H1 (cell line): ENCODE data around the gene ZNF608. TPM values are rescaled to one million over a fixed set of nuclear protein-coding genes. Genes with fewer than 3 reads are reported as not detected.

Source experiments
- CTCF ChIA-PET: fragments of 300-600 bp; sonication (Branson Sonifier 250); formaldehyde crosslinking; loops from one replicate; lab custom pipeline; 2021; ENCODE audit not compliant: partially characterized antibody; lab: Charles Lee
- POLR2A ChIA-PET: fragments of 300-600 bp; sonication (Branson Sonifier 250); formaldehyde crosslinking; loops from one replicate; lab custom pipeline; 2021; ENCODE audit warnings: inconsistent platforms; ENCODE audit not compliant: partially characterized antibody; lab: Charles Lee
- DNase-seq, 2 experiments: peaks; one replicate each; pipeline versions ENCODE4 v3.0.0 to v3.0.0-alpha.2; 2010 to 2022; ENCODE audit warnings: low spot score in 2 of 2, low read depth in 1 of 2, mixed read lengths in 1 of 2
- FAIRE-seq: peaks from 2 replicates; lab custom pipeline; 2011; peaks lifted over from hg19 to GRCh38; lab: Jason Lieb, UNC
- H2AFZ ChIP-seq: 2 replicates; pipeline ENCODE4 v1.8.1; 2012; ENCODE audit warnings: low read length, inconsistent platforms
- H2AK5ac ChIP-seq: 2 replicates; pipeline ENCODE4 v1.6.1; 2013; ENCODE audit warnings: low read depth, low read length
- H2BK120ac ChIP-seq: replicated peaks from 2 replicates; pipeline ENCODE3; 2013; ENCODE audit warnings: low read depth, low read length, inconsistent platforms
- H2BK12ac ChIP-seq: 2 replicates; pipeline ENCODE4 v1.6.1; 2013; ENCODE audit warnings: low read depth, low read length
- H2BK15ac ChIP-seq: 2 replicates; pipeline ENCODE4 v1.6.1; 2013; ENCODE audit warnings: low read length
- H2BK20ac ChIP-seq: 2 replicates; pipeline ENCODE4 v1.6.1; 2013; ENCODE audit warnings: low read length
- H2BK5ac ChIP-seq: 2 replicates; pipeline ENCODE4 v1.6.1; 2013; ENCODE audit warnings: low read depth, low read length
- H3K14ac ChIP-seq: 2 replicates; pipeline ENCODE4 v1.6.1; 2013; ENCODE audit warnings: inconsistent platforms; ENCODE audit not compliant: insufficient read length
- H3K18ac ChIP-seq: 2 replicates; pipeline ENCODE4 v1.6.1; 2013; ENCODE audit warnings: low read length; ENCODE audit errors: extremely low read depth
- H3K23ac ChIP-seq: 2 replicates; pipeline ENCODE4 v1.6.1; 2013; ENCODE audit warnings: inconsistent platforms; ENCODE audit not compliant: insufficient read length
- H3K23me2 ChIP-seq: 2 replicates; pipeline ENCODE4 v1.6.1; 2013; ENCODE audit warnings: low read depth, low read length
- H3K27ac ChIP-seq: 2 replicates; pipeline ENCODE4 v1.6.1; 2011; ENCODE audit warnings: low read depth, low read length, inconsistent platforms
- H3K27me3 ChIP-seq, 4 experiments: replicated peaks in 1 of 4; 1 replicate in 1 of 4; 2 replicates in 3 of 4; pipeline versions ENCODE4 v1.6.1 to v1.8.1; 2011 to 2013; ENCODE audit warnings: low read length in 3 of 4, mild to moderate bottlenecking in 3 of 4, inconsistent platforms in 2 of 4, mixed read lengths in 2 of 4, moderate library complexity in 1 of 4; ENCODE audit not compliant: control insufficient read depth in 3 of 4, insufficient read depth in 3 of 4; ENCODE audit errors: extremely low read depth in 1 of 4
- H3K36me3 ChIP-seq, 4 experiments: 2 replicates each; pipeline versions ENCODE4 v1.6.1 to v1.8.1; 2011 to 2013; ENCODE audit warnings: mild to moderate bottlenecking in 4 of 4, low read length in 3 of 4, moderate library complexity in 2 of 4, control low read depth in 1 of 4, inconsistent platforms in 1 of 4; ENCODE audit not compliant: insufficient read depth in 4 of 4, control insufficient read depth in 2 of 4
- H3K4ac ChIP-seq: replicated peaks from 2 replicates; pipeline ENCODE3; 2013; ENCODE audit warnings: low read length, low read depth, mixed read lengths, inconsistent platforms; ENCODE audit not compliant: insufficient read length
- H3K4me1 ChIP-seq, 4 experiments: replicated peaks in 1 of 4; 1 replicate in 1 of 4; 2 replicates in 3 of 4; pipeline versions ENCODE4 v1.6.1 to v1.8.1; 2011 to 2013; ENCODE audit warnings: low read length in 3 of 4, inconsistent platforms in 2 of 4, mixed read lengths in 1 of 4; ENCODE audit not compliant: insufficient read depth in 4 of 4, control insufficient read depth in 3 of 4
- H3K4me2 ChIP-seq, 2 experiments: 2 replicates each; pipeline versions ENCODE4 v1.6.1 to v1.8.1; 2011 to 2013; ENCODE audit warnings: low read depth in 2 of 2, low read length in 2 of 2, control low read depth in 1 of 2, inconsistent platforms in 1 of 2, mild to moderate bottlenecking in 1 of 2; ENCODE audit not compliant: insufficient read depth in 1 of 2
- H3K4me3 ChIP-seq, 4 experiments: fragments of 200-600, 300-600 bp in 1 of 4; sonication (generic), shearing (Covaris generic), sonication (Bioruptor Twin) in 1 of 4; 2 replicates each; pipeline versions ENCODE4 v1.5.1 to v1.8.1; 2011 to 2016; ENCODE audit warnings: low read length in 4 of 4, low read depth in 3 of 4, control low read depth in 2 of 4, inconsistent platforms in 2 of 4, mild to moderate bottlenecking in 2 of 4, mixed read lengths in 1 of 4, moderate library complexity in 1 of 4; ENCODE audit not compliant: insufficient read depth in 2 of 4; ENCODE audit errors: extremely low read depth in 1 of 4
- H3K56ac ChIP-seq: replicated peaks from 2 replicates; pipeline ENCODE3; 2013; ENCODE audit warnings: low read depth, mild to moderate bottlenecking, mixed read lengths, low read length, inconsistent platforms; ENCODE audit not compliant: insufficient read length
- H3K79me1 ChIP-seq: 2 replicates; pipeline ENCODE4 v1.6.1; 2013; ENCODE audit warnings: low read depth, low read length, control low read depth
- H3K79me2 ChIP-seq, 2 experiments: 2 replicates each; pipeline versions ENCODE4 v1.6.1 to v1.8.1; 2012 to 2013; ENCODE audit warnings: low read length in 2 of 2, mild to moderate bottlenecking in 2 of 2, inconsistent platforms in 1 of 2; ENCODE audit not compliant: insufficient read depth in 2 of 2, control insufficient read depth in 1 of 2
- H3K9ac ChIP-seq, 4 experiments: replicated peaks in 1 of 4; 1 replicate in 1 of 4; 2 replicates in 3 of 4; pipeline versions ENCODE4 v1.6.1 to v1.8.1; 2011 to 2013; ENCODE audit warnings: low read depth in 3 of 4, low read length in 3 of 4, control low read depth in 2 of 4, mild to moderate bottlenecking in 2 of 4, moderate library complexity in 2 of 4, inconsistent platforms in 1 of 4; ENCODE audit errors: extremely low read depth in 1 of 4
- H3K9me3 ChIP-seq, 2 experiments: 2 replicates each; pipeline versions ENCODE4 v1.6.1 to v1.8.1; 2012 to 2013; ENCODE audit warnings: mild to moderate bottlenecking in 2 of 2, moderate library complexity in 2 of 2, control low read depth in 1 of 2, inconsistent platforms in 1 of 2, low read depth in 1 of 2, low read length in 1 of 2, mixed read lengths in 1 of 2; ENCODE audit not compliant: insufficient read depth in 2 of 2
- H4K20me1 ChIP-seq, 2 experiments: replicated peaks in 1 of 2; 2 replicates each; pipeline versions ENCODE3 to v1.8.1; 2011 to 2013; ENCODE audit warnings: inconsistent platforms in 2 of 2, low read length in 2 of 2, mild to moderate bottlenecking in 1 of 2; ENCODE audit not compliant: insufficient read depth in 2 of 2, control insufficient read depth in 1 of 2
- H4K5ac ChIP-seq: 2 replicates; pipeline ENCODE4 v1.6.1; 2013; ENCODE audit warnings: low read length, low read depth, mixed read lengths, inconsistent platforms; ENCODE audit not compliant: insufficient read length
- H4K8ac ChIP-seq: 2 replicates; pipeline ENCODE4 v1.8.0; 2013; ENCODE audit warnings: mild to moderate bottlenecking, moderate library complexity, low read length, inconsistent platforms; ENCODE audit not compliant: insufficient read depth; ENCODE audit errors: extremely low read depth
- H4K91ac ChIP-seq: replicated peaks from 2 replicates; pipeline ENCODE3; 2013; ENCODE audit warnings: low read length, mixed read lengths, inconsistent platforms; ENCODE audit not compliant: insufficient read length
- ASH2L ChIP-seq: fragments of 200-600, 300-600 bp; sonication (generic); IDR thresholded peaks from one replicate; pipeline ENCODE4 v1.7.1; 2017; ENCODE audit warnings: low read length
- ATF2 ChIP-seq: IDR thresholded peaks from 2 replicates; pipeline ENCODE4 v1.6.1; 2012; ENCODE audit warnings: low read length, inconsistent platforms
- CBX8 ChIP-seq: fragments of 300-800, 300-1000 bp; sonication (generic); IDR thresholded peaks from 2 replicates; pipeline ENCODE4 v1.7.1; 2016; ENCODE audit warnings: low read depth, low read length, borderline replicate concordance
- CTCF ChIP-seq, 3 experiments: IDR thresholded peaks; 1 replicate in 2 of 3; 2 replicates in 1 of 3; pipeline versions ENCODE4 v1.5.1 to v1.6.1; 2011; ENCODE audit warnings: low read length in 3 of 3, mild to moderate bottlenecking in 3 of 3, inconsistent platforms in 2 of 3, low read depth in 1 of 3, moderate library complexity in 1 of 3; ENCODE audit not compliant: insufficient read depth in 1 of 3; ENCODE audit errors: control extremely low read depth in 1 of 3
- KDM4A ChIP-seq: IDR thresholded peaks from one replicate; pipeline ENCODE4 v1.7.1; 2012; ENCODE audit warnings: low read depth, mild to moderate bottlenecking, moderate library complexity, low read length, inconsistent platforms; ENCODE audit not compliant: severe bottlenecking
- WGBS, 2 experiments: shearing (Covaris generic) in 1 of 2; methylation state at CpG; one replicate each; pipeline versions ENCODE4 v1.1.6 to v1.1.7; 2013 to 2015; ENCODE audit warnings: low lambda C conversion rate in 2 of 2, mixed read lengths in 2 of 2, inconsistent platforms in 1 of 2, low coverage in 1 of 2, missing lambda C conversion rate in 1 of 2; ENCODE audit not compliant: insufficient replicate concordance in 2 of 2, insufficient coverage in 1 of 2, insufficient read length in 1 of 2; ENCODE audit errors: extremely low coverage in 1 of 2, missing lambda C conversion rate in 1 of 2; 5-methylcytosine and 5-hydroxymethylcytosine counted together
- polyA plus RNA-seq, 7 experiments: library from polyadenylated mRNA; depleted of rRNA in 3 of 7; stranded (reverse) in 5 of 7; unstranded in 2 of 7; fragments of >200 nt in 5 of 7; fragments of 200-250 nt in 2 of 7; gene quantifications; 1 replicate in 5 of 7; 2 replicates in 1 of 7; 4 replicates in 1 of 7; pipeline versions ENCODE4 v1.2.1 to v1.2.3, GENCODE V29; 2011 to 2013; ENCODE audit warnings: missing spikeins in 2 of 7, mixed read lengths in 2 of 7
- total RNA-seq: library from RNA; stranded (reverse); fragmentation: NEBNext Ultra II Directional; extraction: Animal tissue kit (Norgen Biotek cat#: 25700); gene quantifications from 2 replicates; pipeline ENCODE4 v1.2.1, GENCODE V29; 2021

ZNF608 gene
- total and polyA plus RNA-seq, 2 of the 8 experiments (the other 6 are each of a cell fraction or from before 2014, with no cell fraction given), result 17.2 to 40.8 TPM

DNA sequence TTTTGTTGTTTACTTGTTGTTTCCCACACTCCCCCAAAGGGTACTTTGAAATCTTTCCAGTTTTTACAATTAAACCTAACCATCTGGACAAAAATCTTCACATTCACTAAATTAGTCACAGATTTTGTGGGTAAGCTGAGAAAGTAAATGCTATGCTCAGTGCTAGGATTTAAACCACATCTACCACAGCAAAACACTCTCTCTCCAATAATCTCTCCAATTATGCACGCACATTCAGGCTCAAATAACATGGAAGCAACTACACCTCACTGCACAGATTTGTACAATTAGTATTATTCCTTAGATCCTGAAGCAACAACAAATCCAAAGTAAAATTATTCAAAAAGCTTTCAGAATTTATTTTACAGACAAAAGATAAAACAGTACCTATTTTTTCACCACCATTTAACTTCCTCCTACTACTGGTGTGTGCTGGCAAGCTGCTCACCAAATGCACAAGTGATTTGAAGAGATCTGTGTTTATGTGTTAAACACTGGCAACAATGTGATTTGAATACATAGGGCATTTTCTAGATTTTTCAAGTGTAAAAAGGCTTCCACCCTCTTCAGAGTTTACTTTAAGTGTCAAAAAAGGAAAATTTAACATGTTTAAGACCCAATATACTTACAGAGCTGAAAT, 16.6 kb downstream of the ZNF608 start:
- 92% methylated on average over 1 of the region's 1 CpG; no CpG with 5 or more reads in 1 of the 2 experiments for WGBS, 2 experiments
- Histone ChIP-seq H3K79me2 (peaks cover 18 to 100% of the 10 kb centered on the region in 2 experiments), H3K79me1 (peaks cover 4% of the 10 kb centered on the region; the same call in 1 of the 2 replicates), H3K9me3 (no peaks in the 10 kb centered on the region), H3K18ac (no peak overlapping the region), H3K23ac (no peak overlapping the region), H2BK15ac (no peak overlapping the region), H2AK5ac (no peak overlapping the region), H2AFZ (no peak overlapping the region), H3K56ac (no peak overlapping the region), H2BK5ac (no peak overlapping the region), H3K4me2 (no peak overlapping the region), H3K9ac (no peak overlapping the region), H4K8ac (no peak overlapping the region), H3K36me3 (no peaks in the 10 kb centered on the region), H2BK20ac (no peak overlapping the region), H4K5ac (no peak overlapping the region), H3K23me2 (no peaks in the 10 kb centered on the region), H3K27ac (no peak overlapping the region), H3K27me3 (no peaks in the 10 kb centered on the region), H4K20me1 (peaks cover 1 to 4% of the 10 kb centered on the region in 2 experiments), H2BK12ac (no peak overlapping the region), H3K4me3 (no peak overlapping the region), H2BK120ac (no peak overlapping the region), H3K14ac (no peak overlapping the region), H3K4ac (no peak overlapping the region), H4K91ac (no peak overlapping the region), H3K4me1 (peaks cover 0 to 13% (median 8%) of the 10 kb centered on the region in 4 experiments; a peak in 6 of 7 replicates)
- FAIRE-seq (no peak), DNase-seq (no peak)
- CTCF ChIA-PET, result interaction anchor here (1.5 kb wide), 1 partner anchor 69 kb away, joined by 5 read pairs; no protein-coding TSS in a partner anchor
- POLR2A ChIA-PET, result interaction anchor here (1.1 to 1.3 kb wide), 2 partner anchors 19 to 23 kb away, joined by 4 to 7 read pairs; no protein-coding TSS in a partner anchor
- no peak for TF ChIP-seq CBX8
- TF ChIP-seq CTCF (IDR thresholded peaks at IDR 0.05; ENCODE audit: control extremely low read depth in 1 of 3, insufficient read depth in 1 of 3, low read depth in 1 of 3, low read length in 3 of 3), result no peak
- no peak for TF ChIP-seq KDM4A
- no peak for TF ChIP-seq ATF2
- no peak for TF ChIP-seq ASH2L
